CD4-positive, alpha-beta T cell (primary cell): ENCODE measurements around the gene DDX4. TPM values are rescaled to one million over a fixed set of nuclear protein-coding genes. Genes with fewer than 3 reads are reported as not detected.

ENCODE experiments used
- ATAC-seq: fragments of 200-7000 bp; cut with Tn5 transposase; one replicate; pipeline ENCODE4 v1.10.0; 2022; ENCODE audit warnings: mild to moderate bottlenecking; ENCODE audit not compliant: poor library complexity
- CTCF ChIA-PET: fragments of 350-600 bp; sonication (Branson Sonifier 250); formaldehyde crosslinking; loops from one replicate; lab custom pipeline; 2021; ENCODE audit warnings: antibody characterized with exemption, inconsistent platforms; lab: Charles Lee
- POLR2A ChIA-PET: fragments of 350-600 bp; sonication (Branson Sonifier 250); formaldehyde crosslinking; loops from one replicate; lab custom pipeline; 2021; ENCODE audit warnings: antibody characterized with exemption, inconsistent platforms; lab: Charles Lee
- DNase-seq, 14 experiments: peaks; one replicate each; pipeline ENCODE4 v3.0.0-alpha.2; 2013 to 2020; ENCODE audit warnings: mixed read lengths in 2 of 14
- H3K27ac ChIP-seq, 2 donors: one replicate each; pipeline versions ENCODE4 v1.5.1 to v1.7.0; 2013; ENCODE audit warnings: low read length in 2 of 2, low read depth in 1 of 2, mild to moderate bottlenecking in 1 of 2
- H3K27me3 ChIP-seq, 2 experiments: 1 replicate in 1 of 2; 2 replicates in 1 of 2; pipeline versions ENCODE4 v1.6.1 to v1.7.0; 2013; ENCODE audit warnings: low read length in 2 of 2, control low read depth in 1 of 2, mild to moderate bottlenecking in 1 of 2, moderate library complexity in 1 of 2; ENCODE audit not compliant: insufficient read depth in 2 of 2, control insufficient read depth in 1 of 2
- H3K36me3 ChIP-seq: one replicate; pipeline ENCODE4 v1.6.1; 2013; ENCODE audit warnings: low read length, control low read depth; ENCODE audit not compliant: insufficient read depth
- H3K4me1 ChIP-seq: one replicate; pipeline ENCODE4 v1.6.1; 2013; ENCODE audit warnings: low read length, control low read depth; ENCODE audit not compliant: insufficient read depth
- H3K4me3 ChIP-seq: one replicate; pipeline ENCODE4 v1.5.1; 2013; ENCODE audit warnings: mild to moderate bottlenecking, low read length, moderate library complexity
- H3K9me3 ChIP-seq, 2 experiments: 1 replicate in 1 of 2; 2 replicates in 1 of 2; pipeline versions ENCODE4 v1.6.1 to v1.7.0; 2013; ENCODE audit warnings: low read length in 2 of 2, mild to moderate bottlenecking in 2 of 2, control low read depth in 1 of 2, moderate library complexity in 1 of 2; ENCODE audit not compliant: control insufficient read depth in 1 of 2, insufficient read depth in 1 of 2
- H3K27ac Mint-ChIP-seq: one replicate; pipeline ENCODE4 v1.8.0; 2020; ENCODE audit warnings: mixed read lengths
- H3K27me3 Mint-ChIP-seq: one replicate; pipeline ENCODE4 v1.8.0; 2021; ENCODE audit warnings: mixed read lengths
- H3K36me3 Mint-ChIP-seq: one replicate; pipeline ENCODE4 v1.8.0; 2021; ENCODE audit warnings: low read depth, mixed read lengths
- H3K4me1 Mint-ChIP-seq: one replicate; pipeline ENCODE4 v1.8.0; 2021; ENCODE audit warnings: low read depth, mixed read lengths
- H3K4me3 Mint-ChIP-seq: one replicate; pipeline ENCODE4 v1.8.0; 2020; ENCODE audit warnings: mild to moderate bottlenecking, mixed read lengths
- H3K9me3 Mint-ChIP-seq: one replicate; pipeline ENCODE4 v1.8.0; 2020; ENCODE audit warnings: mixed read lengths
- intact Hi-C, 2 experiments: fragments of 100-400 bp; cut with DNase I in 1 of 2; cut with micrococcal nuclease in 1 of 2; formaldehyde crosslinking; loops; one replicate each; pipeline versions ENCODE4 v1.15.1 to v1.9.0; 2023 to 2025; cut with DNase I, micrococcal nuclease
- total RNA-seq, 174 experiments: library from RNA in 2 of 174; stranded (reverse) in 2 of 174; gene quantifications; one replicate each; pipeline ENCODE4 v1.2.3 and lab custom pipeline; 2021 to 2026
- TF ChIP-seq, protein P1 (sequence below): fragments of 200-600 bp; IDR thresholded peaks from one replicate; pipeline ENCODE4 v1.8.0; 2022; ENCODE audit warnings: antibody characterized with exemption, mild to moderate bottlenecking

Gene DDX4
- total RNA-seq, 2 experiments from 2014 or later, result not detected

DNA sequence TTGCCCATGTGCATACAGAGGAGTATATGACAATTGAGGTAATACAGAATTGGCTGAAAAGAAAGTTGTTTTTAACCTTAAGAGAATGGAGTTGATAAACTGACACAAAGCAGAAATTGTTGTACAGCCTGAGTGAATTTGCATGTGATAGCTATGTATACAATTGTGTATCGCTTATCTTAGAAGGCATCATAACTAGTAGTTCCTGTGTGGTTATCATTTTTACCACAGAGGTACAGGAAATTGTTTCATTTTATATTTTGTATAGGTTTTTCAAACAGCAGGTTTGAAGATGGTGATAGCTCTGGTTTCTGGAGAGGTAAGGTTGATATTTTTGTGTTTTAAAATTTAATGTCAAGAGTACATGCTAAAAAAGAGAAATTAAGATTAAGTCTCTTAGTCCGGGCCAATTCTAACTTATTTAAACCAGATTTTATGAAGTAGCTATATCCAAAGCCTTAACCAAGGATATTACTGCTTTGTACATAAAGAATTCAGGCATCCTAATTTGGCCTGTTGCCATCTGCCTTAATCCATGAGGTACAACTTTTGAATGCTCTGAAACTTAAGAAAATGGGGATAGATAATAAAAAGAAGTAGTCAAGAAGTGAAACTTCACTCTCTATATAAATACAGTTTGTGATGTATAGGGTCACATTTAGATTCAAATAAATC lies 26.0 kb downstream of the DDX4 start:
- intact Hi-C loops, result no loop called here
- CTCF ChIA-PET, result no interaction called here

DNA sequence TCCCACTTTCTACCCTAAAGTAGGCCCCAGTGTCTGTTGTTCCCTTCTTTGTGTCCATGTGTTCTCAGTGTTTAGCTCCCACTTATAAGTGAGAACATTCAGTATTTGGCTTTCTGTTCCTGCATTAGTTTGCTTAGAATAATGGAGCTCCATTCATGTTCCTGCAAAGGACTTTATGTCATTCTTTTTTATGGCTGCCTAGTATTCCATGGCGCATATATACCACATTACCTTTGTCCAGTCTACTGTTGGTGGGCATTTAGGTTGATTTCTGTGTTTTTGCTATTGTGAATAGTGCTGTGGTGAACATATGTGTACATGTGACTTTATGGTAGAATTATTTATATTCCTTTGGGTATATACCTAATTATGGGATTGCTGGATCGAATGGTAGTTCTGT lies 30.4 kb downstream of the DDX4 start:
- peaks cover 17% of the 10 kb centered on the region for H3K4me1 Mint-ChIP-seq
- intact Hi-C loops, result no loop called here

More for the DNA sequence above, 26.0 kb downstream of the DDX4 start:
- DNase-seq, result peak in 3 of 14 experiments; percentile 9 to 50 (median 12)
- TF ChIP-seq, protein P1, sequence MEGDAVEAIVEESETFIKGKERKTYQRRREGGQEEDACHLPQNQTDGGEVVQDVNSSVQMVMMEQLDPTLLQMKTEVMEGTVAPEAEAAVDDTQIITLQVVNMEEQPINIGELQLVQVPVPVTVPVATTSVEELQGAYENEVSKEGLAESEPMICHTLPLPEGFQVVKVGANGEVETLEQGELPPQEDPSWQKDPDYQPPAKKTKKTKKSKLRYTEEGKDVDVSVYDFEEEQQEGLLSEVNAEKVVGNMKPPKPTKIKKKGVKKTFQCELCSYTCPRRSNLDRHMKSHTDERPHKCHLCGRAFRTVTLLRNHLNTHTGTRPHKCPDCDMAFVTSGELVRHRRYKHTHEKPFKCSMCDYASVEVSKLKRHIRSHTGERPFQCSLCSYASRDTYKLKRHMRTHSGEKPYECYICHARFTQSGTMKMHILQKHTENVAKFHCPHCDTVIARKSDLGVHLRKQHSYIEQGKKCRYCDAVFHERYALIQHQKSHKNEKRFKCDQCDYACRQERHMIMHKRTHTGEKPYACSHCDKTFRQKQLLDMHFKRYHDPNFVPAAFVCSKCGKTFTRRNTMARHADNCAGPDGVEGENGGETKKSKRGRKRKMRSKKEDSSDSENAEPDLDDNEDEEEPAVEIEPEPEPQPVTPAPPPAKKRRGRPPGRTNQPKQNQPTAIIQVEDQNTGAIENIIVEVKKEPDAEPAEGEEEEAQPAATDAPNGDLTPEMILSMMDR, result no peak
- peaks cover 17% of the 10 kb centered on the region for H3K4me1 Mint-ChIP-seq
- peaks cover 12% of the 10 kb centered on the region for H3K27me3 Mint-ChIP-seq
- H3K9me3 Mint-ChIP-seq, result no peaks in the 10 kb centered on the region
- no peaks in the 10 kb centered on the region for H3K4me1 ChIP-seq
- no peaks in the 10 kb centered on the region for H3K36me3 Mint-ChIP-seq
- no peak overlapping the region for H3K4me3 Mint-ChIP-seq
- no peak overlapping the region for H3K27ac ChIP-seq
- no peak overlapping the region for H3K27ac Mint-ChIP-seq
- no peak overlapping the region for H3K4me3 ChIP-seq
- POLR2A ChIA-PET, result interaction anchor here (0.5 to 0.6 kb wide), 2 partner anchors 16 to 1486 kb away, joined by 3 read pairs; no protein-coding TSS in a partner anchor
- peaks cover 0 to 7% of the 10 kb centered on the region in 2 experiments for H3K27me3 ChIP-seq
- H3K36me3 ChIP-seq, result no peaks in the 10 kb centered on the region
- no peaks in the 10 kb centered on the region for H3K9me3 ChIP-seq
- peak; percentile 24 for ATAC-seq

DNA sequence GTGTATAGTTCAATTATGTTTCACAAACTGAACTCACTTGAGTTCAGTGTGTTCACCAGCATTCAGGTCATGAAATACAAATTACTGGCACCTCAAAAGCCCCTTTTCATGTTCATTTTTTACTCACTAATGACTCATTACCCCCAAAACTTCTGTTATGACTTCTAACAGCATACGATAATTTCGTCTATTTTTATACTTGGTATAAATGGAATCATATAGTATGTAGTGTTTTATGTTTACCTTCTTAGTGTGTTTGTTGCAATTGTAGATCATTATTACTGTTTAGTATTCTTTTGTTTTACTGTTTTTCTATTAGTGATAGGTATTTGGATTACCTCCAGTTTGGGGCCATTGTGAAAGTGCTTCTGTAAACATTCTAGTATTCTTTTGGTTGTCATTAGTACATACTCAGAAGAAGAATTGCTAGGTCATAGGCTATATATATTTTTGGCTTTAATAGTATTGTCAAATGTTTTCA lies 33.4 kb downstream of the DDX4 start:
- H3K27me3 ChIP-seq, result no peaks in the 10 kb centered on the region
- Mint-ChIP-seq H3K27me3 (no peaks in the 10 kb centered on the region), H3K4me3 (no peak overlapping the region), H3K9me3 (no peaks in the 10 kb centered on the region), H3K4me1 (no peaks in the 10 kb centered on the region), H3K36me3 (no peaks in the 10 kb centered on the region), H3K27ac (no peak overlapping the region)
- no peak overlapping the region for H3K27ac ChIP-seq
- H3K4me3 ChIP-seq, result no peak overlapping the region
- no peaks in the 10 kb centered on the region for H3K36me3 ChIP-seq
- H3K9me3 ChIP-seq, result no peaks in the 10 kb centered on the region
- ChIA-PET POLR2A (no interaction called here), CTCF (no interaction called here)
- ATAC-seq, result no peak
- TF ChIP-seq, protein P1, result no peak
- no peaks in the 10 kb centered on the region for H3K4me1 ChIP-seq
- no peak for DNase-seq
- intact Hi-C loops, result no loop called here

More for the DNA sequence above, 30.4 kb downstream of the DDX4 start:
- no peaks in the 10 kb centered on the region for H3K4me1 ChIP-seq
- TF ChIP-seq, protein P1, result no peak
- Mint-ChIP-seq H3K9me3 (no peaks in the 10 kb centered on the region), H3K36me3 (no peaks in the 10 kb centered on the region), H3K4me3 (no peak overlapping the region), H3K27ac (no peak overlapping the region), H3K27me3 (no peaks in the 10 kb centered on the region)
- ChIA-PET CTCF (no interaction called here), POLR2A (no interaction called here)
- no peaks in the 10 kb centered on the region for H3K36me3 ChIP-seq
- no peaks in the 10 kb centered on the region for H3K9me3 ChIP-seq
- no peak overlapping the region for H3K27ac ChIP-seq
- H3K27me3 ChIP-seq, result no peaks in the 10 kb centered on the region
- no peak overlapping the region for H3K4me3 ChIP-seq
- ATAC-seq (no peak), DNase-seq (no peak)
